HL-60 (cell line): ENCODE data around the gene CD99L2.

Source experiments
- DNase-seq, 2 experiments: peaks; one replicate each; pipeline ENCODE4 v3.0.0-alpha.2; 2010 to 2020; ENCODE audit warnings: low read depth in 1 of 2, low spot score in 1 of 2
- H3K27ac ChIP-seq: fragments of 250-450 bp; sonication (Bioruptor Pico); replicated peaks from 2 replicates; pipeline ENCODE4 v1.5.1; 2020; ENCODE audit warnings: mild to moderate bottlenecking, moderate library complexity
- H3K27me3 ChIP-seq: fragments of 250-450 bp; sonication (Bioruptor Pico); 2 replicates; pipeline ENCODE4 v1.5.1; 2021; ENCODE audit warnings: mild to moderate bottlenecking, moderate library complexity; ENCODE audit not compliant: insufficient read depth, poor library complexity, severe bottlenecking
- H3K4me3 ChIP-seq: replicated peaks from 2 replicates; pipeline ENCODE4 v1.5.1; 2011; ENCODE audit warnings: mild to moderate bottlenecking, control low read depth, low read length; ENCODE audit not compliant: insufficient read depth
- CTCF ChIP-seq: IDR thresholded peaks from one replicate; pipeline ENCODE4 v1.5.1; 2011; ENCODE audit warnings: low read length, control low read depth, inconsistent platforms; ENCODE audit not compliant: insufficient read depth
- GABPA ChIP-seq: IDR thresholded peaks from 2 replicates; pipeline ENCODE4 v1.6.1; 2012; ENCODE audit warnings: low read depth
- POLR2AphosphoS5 ChIP-seq: IDR thresholded peaks from 2 replicates; pipeline ENCODE4 v1.6.1; 2012; ENCODE audit warnings: low read depth
- REST ChIP-seq: IDR thresholded peaks from 2 replicates; pipeline ENCODE4 v1.6.1; 2012; ENCODE audit warnings: low read depth; ENCODE audit not compliant: insufficient replicate concordance
- SPI1 ChIP-seq: IDR thresholded peaks from 2 replicates; pipeline ENCODE4 v1.6.1; 2012; ENCODE audit warnings: low read depth, mild to moderate bottlenecking, borderline replicate concordance

Gene CD99L2

GRCh38 chrX:150768580-150769190, 129.8 kb downstream of the CD99L2 start:
- Histone ChIP-seq H3K27me3 (no peaks in the 10 kb centered on the region), H3K4me3 (no peak overlapping the region), H3K27ac (no peak overlapping the region)
- TF ChIP-seq GABPA (no peak), SPI1 (no peak), REST (no peak), POLR2AphosphoS5 (no peak), CTCF (no peak)
- no peak for DNase-seq

GRCh38 chrX:150768132-150768485, 130.4 kb downstream of the CD99L2 start:
- H3K27ac ChIP-seq = peak overlapping the region; percentile 67; the same call in 1 of the 2 replicates
- no peak for DNase-seq
- no peaks in the 10 kb centered on the region for H3K27me3 ChIP-seq
- H3K4me3 ChIP-seq = no peak overlapping the region
- TF ChIP-seq SPI1 = no peak
- TF ChIP-seq CTCF = no peak
- TF ChIP-seq REST = no peak
- no peak for TF ChIP-seq GABPA
- TF ChIP-seq POLR2AphosphoS5 = no peak

- TF ChIP-seq CTCF = no peak
- TF ChIP-seq REST = no peak
- TF ChIP-seq SPI1 = no peak
- no peak for TF ChIP-seq GABPA
- no peak for TF ChIP-seq POLR2AphosphoS5
- H3K27me3 ChIP-seq = no peaks in the 10 kb centered on the region
- no peak overlapping the region for H3K4me3 ChIP-seq
- peak; percentile 42 to 63 for DNase-seq
- H3K27ac ChIP-seq = peak overlapping the region; percentile 67
Observed at GRCh38 chrX:150767475-150768131, 130.9 kb downstream of the CD99L2 start.
